ENCODE results near the gene CACNG3. TPM values are rescaled to one million over a fixed set of nuclear protein-coding genes. Genes with fewer than 3 reads are reported as not detected.

CACNG3 gene
- total and polyA plus RNA-seq, 2 donors (not counting 3 experiments of a cell fraction or from before 2014, with no cell fraction given) = not detected

GRCh38 chr16:24206926-24207325 is 49.2 kb upstream of the CACNG3 start:
- H3K9me3 ChIP-seq (replicated peaks; ENCODE audit: control insufficient read depth, insufficient read depth, low read length) = no peaks in the 10 kb centered on the region
- no peaks in the 10 kb centered on the region for H3K36me3 ChIP-seq (ENCODE audit: control insufficient read depth in 2 of 2, extremely low read depth in 1 of 2, insufficient read depth in 2 of 2, low read length in 2 of 2)
- no peak overlapping the region for H3K9ac ChIP-seq (replicated peaks; ENCODE audit: extremely low read depth, insufficient read depth, low read length)
- H3K27ac ChIP-seq (ENCODE audit: insufficient read depth, low read depth, low read length) = no peak overlapping the region
- H3K4me2 ChIP-seq (ENCODE audit: insufficient read depth, low read length) = no peak overlapping the region
- no peaks in the 10 kb centered on the region for H3K27me3 ChIP-seq (ENCODE audit: control insufficient read depth in 2 of 2, insufficient read depth in 2 of 2, low read length in 2 of 2)
- H3K79me2 ChIP-seq (ENCODE audit: control insufficient read depth, insufficient read depth, low read length) = no peaks in the 10 kb centered on the region
- no peak overlapping the region for H2AFZ ChIP-seq (ENCODE audit: low read depth, low read length)
- no peaks in the 10 kb centered on the region for H3K4me1 ChIP-seq (ENCODE audit: control insufficient read depth, extremely low read depth, insufficient read depth, low read length)
- no peaks in the 10 kb centered on the region for H3K9me1 ChIP-seq (replicated peaks; ENCODE audit: control insufficient read depth, extremely low read depth, insufficient read depth, low read length)
- intact Hi-C loops (cut with micrococcal nuclease) (no loop called here), dilution Hi-C loops (cut with MboI; ENCODE audit: extremely low pct_ligation_motif_present, low sequenced_read_pairs) (no loop called here)
- no peak for DNase-seq (ENCODE audit: low read depth, low spot score)
- TF ChIP-seq JUN (IDR thresholded peaks at IDR 0.05; ENCODE audit: borderline replicate concordance, insufficient read depth, insufficient read length, low read depth) (no peak), CTCF (IDR thresholded peaks at IDR 0.05; ENCODE audit: extremely low read depth in 1 of 2, insufficient read depth in 1 of 2, low read depth in 1 of 2, low read length in 2 of 2) (no peak), MYC (IDR thresholded peaks at IDR 0.05; ENCODE audit: low read depth, low read length) (no peak), FOS (IDR thresholded peaks at IDR 0.05; ENCODE audit: borderline replicate concordance, insufficient read depth, low read length) (no peak), MAX (IDR thresholded peaks at IDR 0.05; ENCODE audit: insufficient read depth, insufficient read length) (no peak), GATA2 (IDR thresholded peaks at IDR 0.05; ENCODE audit: insufficient read depth, insufficient read length, low read depth, low read length) (no peak), POLR2AphosphoS5 (IDR thresholded peaks at IDR 0.05; ENCODE audit: insufficient read depth, low read depth, low read length) (no peak), EZH2 (IDR thresholded peaks at IDR 0.05; ENCODE audit: borderline replicate concordance, low read depth, low read length, severe bottlenecking) (no peak), POLR2A (IDR thresholded peaks at IDR 0.05; ENCODE audit: low read depth, low read length) (no peak)
- ChIA-PET POLR2A (no interaction called here), CTCF (no interaction called here)
- H3K4me3 ChIP-seq (replicated peaks in 1 of 3; ENCODE audit: insufficient read depth in 1 of 3, low read depth in 1 of 3, low read length in 3 of 3) = no peak overlapping the region
- FAIRE-seq = no peak
- no TSS peak for BruUV-seq (replicated peaks)
- no peaks in the 10 kb centered on the region for H4K20me1 ChIP-seq (replicated peaks; ENCODE audit: control insufficient read depth, extremely low read depth, insufficient read depth, low read length)
